NCI-H2227 treated with DMSO at 0.1 percent for 48 hours (cell line): Measurements from ENCODE around the gene PMF1.

Experiments
- DNase-seq: peaks from one replicate; lab custom pipeline; 2025; lab: John Stamatoyannopoulos, UW

The PMF1 gene

GRCh38 chr1:156268336-156268735 is 55.5 kb downstream of the PMF1 start:
- DNase-seq, result no peak

- no peak for DNase-seq
These were observed 57.5 kb downstream of the PMF1 start for GRCh38 chr1:156270314-156270713.

GRCh38 chr1:156276532-156276931 is 63.7 kb downstream of the PMF1 start:
- DNase-seq, result no peak

GRCh38 chr1:156276966-156277381 is 64.2 kb downstream of the PMF1 start:
- no peak for DNase-seq

DNA sequence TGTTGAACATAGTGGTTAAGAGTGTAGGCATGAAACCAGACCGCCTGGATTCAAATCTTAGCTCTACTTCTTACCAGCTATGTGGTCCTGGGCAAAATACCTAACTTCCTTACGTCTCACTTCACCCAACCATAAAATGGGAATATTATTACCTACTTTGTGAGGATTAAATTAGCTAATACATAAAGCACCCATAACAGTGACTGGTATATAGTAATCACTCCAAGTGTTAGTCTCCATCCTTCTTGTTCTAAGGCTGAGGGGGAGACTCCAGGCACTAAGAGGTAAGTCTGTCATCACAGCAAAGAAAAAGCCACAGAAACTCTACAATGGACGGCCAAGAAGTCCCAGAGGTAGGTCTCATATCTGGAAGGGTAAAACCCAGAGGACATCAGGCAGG is 67.0 kb downstream of the PMF1 start:
- no peak for DNase-seq

DNA sequence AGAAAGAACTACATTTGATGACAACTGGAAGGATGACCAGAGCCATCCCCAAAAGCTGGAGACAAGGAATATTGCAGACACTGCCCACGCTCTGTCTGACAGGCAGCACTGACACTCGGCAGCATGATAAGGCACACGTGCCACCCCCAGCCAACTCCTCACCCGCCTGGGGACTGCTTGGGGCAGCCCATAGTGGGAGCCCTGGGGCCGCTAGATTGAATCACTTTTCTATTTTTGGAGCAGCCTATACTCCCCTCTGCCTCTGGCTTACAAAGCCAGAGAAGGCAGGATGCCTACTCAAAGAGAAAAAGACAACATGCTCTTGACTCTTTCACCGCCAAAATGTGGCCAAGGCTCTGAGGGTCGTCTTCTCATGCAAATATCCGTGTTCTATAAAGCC is 68.5 kb downstream of the PMF1 start:
- DNase-seq, result no peak

GRCh38 chr1:156281693-156282478 is 69.1 kb downstream of the PMF1 start:
- DNase-seq, result peak; percentile 13

DNA sequence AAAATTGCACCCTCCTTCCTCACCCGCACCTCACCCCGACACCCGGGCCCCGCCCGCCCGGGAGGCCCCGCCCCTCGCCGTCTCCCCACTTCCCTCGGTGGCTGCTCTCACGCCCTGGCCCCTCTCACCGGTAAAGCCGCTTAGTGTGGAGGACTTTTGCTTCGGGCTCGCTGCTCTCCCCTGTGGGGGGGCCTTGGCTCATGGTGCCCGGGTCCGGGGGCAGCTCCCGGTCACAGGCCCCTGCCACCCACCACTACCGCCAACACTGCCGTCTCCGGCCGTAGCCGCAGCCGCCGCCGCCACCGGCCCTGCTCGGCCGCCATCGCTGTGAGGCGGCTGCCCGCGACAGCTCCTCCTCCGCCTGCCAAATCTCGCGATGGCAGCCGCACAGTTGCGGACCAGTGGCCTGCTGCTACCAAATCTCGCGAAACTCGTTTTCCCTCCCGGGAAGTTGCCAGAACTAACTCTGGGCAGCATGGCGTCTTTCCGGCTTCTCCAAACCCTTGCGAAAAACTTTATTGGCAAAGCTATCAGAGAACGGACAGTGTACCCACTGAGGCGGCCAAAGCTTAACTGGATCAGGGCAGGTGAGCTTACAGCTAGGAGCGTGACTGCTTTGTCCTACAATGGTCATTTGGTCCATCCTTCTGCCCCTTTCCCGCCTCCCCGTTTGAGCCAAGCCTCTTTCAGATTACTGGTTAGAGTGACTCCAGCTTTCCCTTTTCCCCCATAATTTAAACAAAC is 69.8 kb downstream of the PMF1 start, which contains the start of gene SMG5:
Gene SMG5, minus strand, starts transcription at position 347 of the 744 bp plus-strand sequence. Its CDS starts 145 bp downstream, at position 202.
- DNase-seq, result peak; percentile 97

GRCh38 chr1:156283521-156283920 is 70.7 kb downstream of the PMF1 start:
- DNase-seq, result no peak

DNA sequence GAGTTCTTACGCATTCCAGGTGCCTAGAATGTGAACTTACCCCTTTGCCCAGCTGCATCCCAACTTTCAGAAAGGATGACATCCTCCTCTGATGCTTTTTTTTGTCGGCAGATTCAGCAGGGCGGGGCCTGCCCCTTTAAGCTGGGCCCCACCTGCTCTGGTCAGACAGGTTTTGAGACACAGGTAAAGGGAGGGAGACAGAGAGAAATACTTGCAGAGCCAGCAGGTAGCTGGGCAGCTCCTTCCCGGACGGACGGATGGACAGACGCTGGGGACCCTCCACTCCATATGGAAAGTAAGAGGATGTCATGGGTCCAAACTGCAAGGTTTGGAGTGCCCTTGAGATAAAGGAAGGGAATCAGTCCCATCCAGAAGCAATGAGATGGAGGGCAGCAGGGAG is 71.3 kb downstream of the PMF1 start, which contains the start of gene TMEM79:
Gene TMEM79, plus strand, starts transcription at position 214 of the 400 bp plus-strand sequence. CDS start 902 bp downstream, outside the sequence.
- DNase-seq, result no peak

DNA sequence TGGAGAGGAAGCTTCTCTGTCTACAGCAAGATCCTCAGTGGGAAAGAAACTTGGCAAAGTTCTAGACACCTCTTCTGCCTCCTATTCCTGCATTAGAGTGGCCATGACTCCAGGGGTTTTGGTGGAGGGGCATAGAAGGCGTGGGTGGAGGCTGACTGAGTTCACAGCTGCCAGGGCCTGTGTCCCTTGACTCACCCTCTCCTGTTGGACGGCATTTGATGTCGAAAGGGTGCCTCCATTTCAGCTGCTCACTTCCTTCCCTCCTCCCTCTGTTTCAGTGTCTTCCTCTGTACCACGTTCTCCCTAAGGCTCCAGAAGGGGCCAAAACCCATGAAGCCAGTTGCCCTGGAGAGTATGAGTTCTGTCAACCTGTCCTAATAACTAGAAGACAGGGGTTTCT is 72.0 kb downstream of the PMF1 start:
- no peak for DNase-seq

DNA sequence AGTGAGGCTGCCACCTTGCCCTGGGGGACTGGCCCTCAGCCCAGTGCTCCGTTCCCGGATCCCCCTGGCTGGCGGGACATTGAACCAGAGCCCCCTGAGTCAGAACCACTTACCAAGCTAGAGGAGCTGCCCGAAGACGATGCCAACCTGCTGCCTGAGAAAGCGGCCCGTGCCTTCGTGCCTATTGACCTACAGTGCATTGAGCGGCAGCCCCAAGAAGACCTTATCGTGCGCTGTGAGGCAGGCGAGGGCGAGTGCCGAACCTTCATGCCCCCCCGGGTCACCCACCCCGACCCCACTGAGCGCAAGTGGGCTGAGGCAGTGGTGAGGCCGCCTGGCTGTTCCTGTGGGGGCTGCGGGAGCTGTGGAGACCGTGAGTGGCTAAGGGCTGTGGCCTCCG is 72.6 kb downstream of the PMF1 start:
- DNase-seq, result no peak

DNA sequence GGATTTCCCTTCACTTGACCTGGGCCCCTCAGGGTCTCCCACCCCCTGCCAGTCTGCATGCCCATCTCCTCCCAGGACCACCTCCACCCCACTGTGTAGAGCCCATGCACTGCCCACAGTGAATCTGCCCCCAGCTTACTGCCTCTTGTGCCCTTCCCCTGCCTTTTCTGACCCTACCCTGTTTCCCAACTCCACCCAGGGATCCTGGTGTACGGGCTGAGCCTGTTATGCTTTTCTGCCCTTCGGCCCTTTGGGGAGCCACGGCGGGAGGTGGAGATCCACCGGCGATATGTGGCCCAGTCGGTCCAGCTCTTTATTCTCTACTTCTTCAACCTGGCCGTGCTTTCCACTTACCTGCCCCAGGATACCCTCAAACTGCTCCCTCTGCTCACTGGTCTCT is 73.3 kb downstream of the PMF1 start:
- DNase-seq, result no peak
